IMR-90 (cell line): ENCODE results near the gene C17orf100. TPM values are rescaled to one million over a fixed set of nuclear protein-coding genes. Genes with fewer than 3 reads are reported as not detected.

ENCODE experiments used
- ATAC-seq: fragments of 200-7000 bp; cut with Tn5 transposase; 2 replicates; pipeline ENCODE4 v1.9.1; 2020; ENCODE audit warnings: low read depth, mild to moderate bottlenecking, moderate library complexity
- BruUV-seq: library from RNA; stranded (reverse); fragments of 400-500 nt; replicated peaks from 2 replicates; lab custom pipeline; 2021; lab: Mats Ljungman, UMichigan
- CTCF ChIA-PET: fragments of 300-600 bp; formaldehyde crosslinking; extraction: SDS; loops from one replicate; lab custom pipeline; 2021; ENCODE audit warnings: antibody characterized with exemption; lab: Yijun Ruan, JAX
- POLR2A ChIA-PET: fragments of 300-600 bp; sonication (Branson Sonifier 250); formaldehyde crosslinking; loops from one replicate; lab custom pipeline; 2022; ENCODE audit warnings: antibody characterized with exemption; ENCODE audit not compliant: unreplicated experiment; lab: Charles Lee
- DNase-seq: peaks from one replicate; pipeline ENCODE4 v3.0.0; 2013
- H2AFZ ChIP-seq: replicated peaks from 2 replicates; pipeline ENCODE3; 2013; ENCODE audit warnings: low read length, mild to moderate bottlenecking; ENCODE audit not compliant: poor library complexity
- H2AK5ac ChIP-seq: 2 replicates; pipeline ENCODE4 v1.6.1; 2013; ENCODE audit warnings: low read depth, low read length, inconsistent platforms
- H2AK9ac ChIP-seq: replicated peaks from 2 replicates; pipeline ENCODE3; 2013; ENCODE audit warnings: mild to moderate bottlenecking, low read depth, low read length, moderate library complexity; ENCODE audit not compliant: poor library complexity
- H2BK120ac ChIP-seq: 2 replicates; pipeline ENCODE4 v1.6.1; 2013; ENCODE audit warnings: low read depth, low read length, inconsistent platforms
- H2BK15ac ChIP-seq: 3 replicates; pipeline ENCODE4 v1.6.1; 2013; ENCODE audit warnings: low read depth, low read length, inconsistent platforms
- H2BK20ac ChIP-seq: 2 replicates; pipeline ENCODE4 v1.6.1; 2013; ENCODE audit warnings: low read depth, mild to moderate bottlenecking, inconsistent platforms, low read length, moderate library complexity
- H2BK5ac ChIP-seq: 2 replicates; pipeline ENCODE4 v1.6.1; 2013; ENCODE audit warnings: mild to moderate bottlenecking, low read depth, low read length, inconsistent platforms; ENCODE audit not compliant: poor library complexity, severe bottlenecking
- H3K14ac ChIP-seq: replicated peaks from 2 replicates; pipeline ENCODE4 v1.6.1; 2013; ENCODE audit warnings: low read depth, low read length, inconsistent platforms
- H3K18ac ChIP-seq: 2 replicates; pipeline ENCODE4 v1.6.1; 2013; ENCODE audit warnings: low read depth, low read length, control low read depth
- H3K23ac ChIP-seq: 2 replicates; pipeline ENCODE4 v1.6.1; 2013; ENCODE audit warnings: low read depth, low read length, inconsistent platforms
- H3K27ac ChIP-seq: 2 replicates; pipeline ENCODE4 v1.5.1; 2013; ENCODE audit warnings: mild to moderate bottlenecking, control low read depth, low read length; ENCODE audit not compliant: insufficient read depth
- H3K27me3 ChIP-seq: 2 replicates; pipeline ENCODE4 v1.6.1; 2013; ENCODE audit warnings: low read length; ENCODE audit not compliant: control insufficient read depth, insufficient read depth
- H3K36me3 ChIP-seq: 2 replicates; pipeline ENCODE4 v1.6.1; 2013; ENCODE audit warnings: low read length, mixed read lengths; ENCODE audit not compliant: control insufficient read depth, insufficient read depth
- H3K4ac ChIP-seq: 2 replicates; pipeline ENCODE4 v1.6.1; 2013; ENCODE audit warnings: low read depth, low read length, inconsistent platforms
- H3K4me1 ChIP-seq: 2 replicates; pipeline ENCODE4 v1.6.1; 2013; ENCODE audit warnings: low read length, mixed read lengths; ENCODE audit not compliant: control insufficient read depth, insufficient read depth
- H3K4me2 ChIP-seq: 2 replicates; pipeline ENCODE4 v1.6.1; 2013; ENCODE audit warnings: low read depth, mild to moderate bottlenecking, control low read depth, low read length, moderate library complexity
- H3K4me3 ChIP-seq: 2 replicates; pipeline ENCODE4 v1.5.1; 2013; ENCODE audit warnings: low read depth, mild to moderate bottlenecking, control low read depth, low read length, moderate library complexity; ENCODE audit not compliant: insufficient read depth
- H3K56ac ChIP-seq: 2 replicates; pipeline ENCODE4 v1.6.1; 2013; ENCODE audit warnings: low read length, inconsistent platforms; ENCODE audit not compliant: insufficient read depth; ENCODE audit errors: extremely low read depth
- H3K79me1 ChIP-seq, 2 experiments: 2 replicates each; pipeline ENCODE4 v1.6.1; 2013; ENCODE audit warnings: low read length in 2 of 2, inconsistent platforms in 1 of 2, low read depth in 1 of 2
- H3K9ac ChIP-seq: 2 replicates; pipeline ENCODE4 v1.6.1; 2013; ENCODE audit warnings: low read depth, low read length, control low read depth
- H3K9me1 ChIP-seq: 2 replicates; pipeline ENCODE4 v1.6.1; 2013; ENCODE audit warnings: low read length, inconsistent platforms; ENCODE audit not compliant: insufficient read depth
- H3K9me3 ChIP-seq: 2 replicates; pipeline ENCODE4 v1.6.1; 2013; ENCODE audit warnings: low read length; ENCODE audit not compliant: control insufficient read depth, insufficient read depth
- H4K20me1 ChIP-seq: 2 replicates; pipeline ENCODE4 v1.6.1; 2013; ENCODE audit warnings: low read length, inconsistent platforms; ENCODE audit not compliant: insufficient read depth
- H4K5ac ChIP-seq: 2 replicates; pipeline ENCODE4 v1.6.1; 2013; ENCODE audit warnings: mild to moderate bottlenecking, low read depth, low read length, control low read depth
- H4K8ac ChIP-seq, 2 experiments: 2 replicates each; pipeline ENCODE4 v1.6.1; 2013; ENCODE audit warnings: low read depth in 2 of 2, low read length in 2 of 2, control low read depth in 1 of 2, inconsistent platforms in 1 of 2
- H4K91ac ChIP-seq: 2 replicates; pipeline ENCODE4 v1.6.1; 2013; ENCODE audit warnings: low read depth, low read length, inconsistent platforms; ENCODE audit not compliant: insufficient read depth
- CEBPB ChIP-seq: IDR thresholded peaks from 2 replicates; pipeline ENCODE4 v1.6.1; 2012; ENCODE audit warnings: low read depth, low read length, improper control_type of control experiment
- FOS ChIP-seq: fragments of 150-350 bp; IDR thresholded peaks from 2 replicates; pipeline ENCODE4 v1.6.1; 2016; ENCODE audit warnings: low read depth, low read length
- MAFK ChIP-seq: IDR thresholded peaks from 2 replicates; pipeline ENCODE4 v1.6.1; 2012; ENCODE audit warnings: low read depth, low read length, improper control_type of control experiment
- MXI1 ChIP-seq: IDR thresholded peaks from 2 replicates; pipeline ENCODE4 v1.6.1; 2012; ENCODE audit warnings: low read depth, mild to moderate bottlenecking, low read length, moderate library complexity, borderline replicate concordance
- POLR2A ChIP-seq: IDR thresholded peaks from 2 replicates; pipeline ENCODE4 v1.6.1; 2012; ENCODE audit warnings: mild to moderate bottlenecking, low read depth, low read length
- USF2 ChIP-seq: fragments of 150-350 bp; IDR thresholded peaks from 2 replicates; pipeline ENCODE4 v1.6.1; 2017; ENCODE audit warnings: mild to moderate bottlenecking, antibody characterized with exemption, low read length, low read depth
- WGBS, 2 experiments: methylation state at CpG; one replicate each; pipeline versions ENCODE4 v1.1.5 to v1.1.7; 2013; ENCODE audit warnings: missing lambda C conversion rate in 2 of 2; ENCODE audit not compliant: insufficient read length in 1 of 2; ENCODE audit errors: extremely low coverage in 2 of 2; 5-methylcytosine and 5-hydroxymethylcytosine counted together
- dilution Hi-C: fragments of 300-500 bp; cut with HindIII; formaldehyde crosslinking; loops from one replicate; pipeline ENCODE4 v1.14.3; 2018; ENCODE audit warnings: low sequenced_read_pairs; ENCODE audit not compliant: unreplicated experiment
- in situ Hi-C: fragments of 300-500 bp; cut with MboI; formaldehyde crosslinking; loops from 3 replicates; pipeline ENCODE4 v1.14.3; 2019; ENCODE audit warnings: low sequenced_read_pairs, inconsistent platforms, mixed read lengths
- intact Hi-C: fragments of 100-400 bp; cut with micrococcal nuclease; formaldehyde crosslinking; loops from 2 replicates; pipeline ENCODE4 v1.10.0; 2022
- polyA plus RNA-seq, 3 experiments: library from polyadenylated mRNA; depleted of rRNA; stranded (reverse); fragments of >200 nt; gene quantifications; 2 replicates each; pipeline ENCODE4 v1.2.3, GENCODE V29; 2012; ENCODE audit warnings: low replicate concordance in 1 of 3
- total RNA-seq: library from RNA; depleted of rRNA; stranded (reverse); fragments of >200 nt; gene quantifications from 2 replicates; pipeline ENCODE4 v1.2.3, GENCODE V29; 2012

The C17orf100 gene
- total and polyA plus RNA-seq, 2 of the 4 experiments (the other 2 are of a cell fraction): 0.18 to 1.8 TPM

DNA sequence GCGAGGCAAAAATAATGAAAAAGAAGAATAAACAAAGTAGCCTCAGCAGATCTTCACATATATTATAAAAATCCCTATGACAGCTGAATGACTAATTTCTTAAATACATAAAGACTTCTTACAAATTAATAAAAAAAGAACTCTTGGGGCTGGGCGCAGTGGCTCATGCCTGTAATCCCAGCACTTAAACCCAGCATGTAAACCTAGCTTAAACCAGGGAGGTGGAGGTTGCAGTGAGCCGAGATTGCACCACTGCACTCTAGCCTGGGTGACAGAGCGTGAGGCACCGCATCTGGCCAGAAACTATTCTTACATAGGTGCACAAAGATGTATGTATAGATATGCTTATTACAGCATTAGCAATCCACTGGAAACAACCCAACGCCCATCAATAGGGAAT lies 27.7 kb downstream of the C17orf100 start:
- no peak overlapping the region for H2BK20ac ChIP-seq
- H3K4ac ChIP-seq: no peak overlapping the region
- in situ Hi-C loops: no loop called here
- dilution Hi-C loops: no loop called here
- no peak overlapping the region for H3K23ac ChIP-seq
- ATAC-seq: no peak
- no peaks in the 10 kb centered on the region for H4K20me1 ChIP-seq
- no peak overlapping the region for H3K9ac ChIP-seq
- H3K18ac ChIP-seq: no peak overlapping the region
- DNase-seq: no peak
- H4K91ac ChIP-seq: no peak overlapping the region
- H4K5ac ChIP-seq: no peak overlapping the region
- no peak overlapping the region for H3K56ac ChIP-seq
- no peaks in the 10 kb centered on the region for H3K9me1 ChIP-seq
- no peaks in the 10 kb centered on the region for H3K79me1 ChIP-seq
- no peak overlapping the region for H2BK120ac ChIP-seq
- no CpG with 5 or more reads among the region's 6 CpGs for WGBS, 2 experiments
- H3K4me1 ChIP-seq: no peaks in the 10 kb centered on the region
- H3K4me2 ChIP-seq: no peak overlapping the region
- H2AFZ ChIP-seq: no peak overlapping the region
- intact Hi-C loops: no loop called here
- H3K27me3 ChIP-seq: peaks cover 29% of the 10 kb centered on the region
- POLR2A ChIA-PET: interaction anchor here (0.6 kb wide), 1 partner anchor 1489 kb away, joined by 12 read pairs; no protein-coding TSS in a partner anchor
- BruUV-seq: no TSS peak
- H2AK9ac ChIP-seq: no peak overlapping the region
- no peak overlapping the region for H3K27ac ChIP-seq
- H3K4me3 ChIP-seq: no peak overlapping the region
- no peak overlapping the region for H3K14ac ChIP-seq
- H2BK5ac ChIP-seq: no peak overlapping the region
- CTCF ChIA-PET: no interaction called here
- H3K9me3 ChIP-seq: no peaks in the 10 kb centered on the region
- H2AK5ac ChIP-seq: no peak overlapping the region
- H4K8ac ChIP-seq: no peak overlapping the region
- no peak overlapping the region for H2BK15ac ChIP-seq
- no peaks in the 10 kb centered on the region for H3K36me3 ChIP-seq
- no peak for TF ChIP-seq CEBPB
- no peak for TF ChIP-seq MXI1
- no peak for TF ChIP-seq POLR2A
- no peak for TF ChIP-seq USF2
- no peak for TF ChIP-seq MAFK
- TF ChIP-seq FOS: no peak
